ENCODE measurements around the gene FNBP1.
"Not testable (repeated sequence)": the region's sequence is repeated elsewhere in the genome, so short reads cannot be mapped to it uniquely, and the experiment has no call there.

FNBP1 gene

DNA sequence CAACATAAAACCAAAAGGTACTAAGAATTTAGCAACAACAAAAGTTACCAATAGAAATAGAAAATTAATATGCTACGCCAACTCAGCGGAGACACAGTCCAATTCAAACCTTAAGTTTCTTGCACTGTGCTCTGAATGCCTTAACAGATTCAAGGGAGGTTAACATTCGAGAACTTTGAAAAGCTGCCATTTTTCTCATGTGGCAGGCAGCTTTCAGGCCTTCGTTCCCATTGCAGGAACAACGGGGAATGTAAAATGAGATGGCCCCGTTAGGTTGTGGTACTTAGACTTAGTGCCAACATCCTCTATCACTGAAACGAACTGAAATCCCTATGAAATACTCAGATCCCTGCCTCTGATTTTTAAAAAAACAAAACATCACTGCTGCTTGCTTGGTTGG, 22.4 kb downstream of the FNBP1 start:
- DNase-seq, result no peak

DNA sequence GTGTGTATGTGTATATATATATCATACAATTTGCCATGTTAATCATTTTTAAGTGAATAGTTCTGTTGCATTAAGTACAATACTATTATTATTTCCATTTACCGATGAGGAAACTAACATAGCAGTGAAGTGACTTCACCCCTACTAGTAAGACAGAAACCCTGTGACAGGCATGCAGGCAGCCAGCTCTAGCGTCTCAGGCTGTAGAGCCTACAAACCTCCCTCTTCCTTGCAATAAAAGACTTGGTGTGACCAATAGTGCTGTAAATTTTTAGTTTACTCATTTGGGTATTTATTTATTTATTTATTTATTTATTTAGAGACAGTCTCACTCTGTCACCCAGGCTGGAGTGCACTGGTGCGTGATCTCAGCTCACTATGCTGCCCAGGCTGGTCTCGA, 24.7 kb downstream of the FNBP1 start:
- DNase-seq, result no peak

DNA sequence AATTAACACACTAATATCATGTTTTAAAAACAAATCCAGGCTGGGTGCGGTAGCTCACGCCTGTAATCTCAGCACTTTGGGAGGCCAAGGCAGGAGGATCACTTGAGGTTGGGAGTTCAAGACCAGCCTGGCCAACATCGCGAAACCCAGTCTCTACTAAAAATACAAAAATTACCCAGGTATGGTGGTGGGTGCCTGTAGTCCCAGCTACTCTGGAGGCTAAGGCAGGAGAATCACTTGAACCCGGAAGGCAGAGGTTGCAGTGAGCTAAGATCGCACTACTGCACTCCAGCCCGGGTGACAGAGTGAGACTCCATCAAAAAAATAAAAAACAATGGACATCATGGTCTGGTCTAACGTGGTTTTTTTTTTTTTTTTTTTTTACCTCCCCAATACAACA, 25.5 kb downstream of the FNBP1 start:
- not testable (repeated sequence) for DNase-seq

DNA sequence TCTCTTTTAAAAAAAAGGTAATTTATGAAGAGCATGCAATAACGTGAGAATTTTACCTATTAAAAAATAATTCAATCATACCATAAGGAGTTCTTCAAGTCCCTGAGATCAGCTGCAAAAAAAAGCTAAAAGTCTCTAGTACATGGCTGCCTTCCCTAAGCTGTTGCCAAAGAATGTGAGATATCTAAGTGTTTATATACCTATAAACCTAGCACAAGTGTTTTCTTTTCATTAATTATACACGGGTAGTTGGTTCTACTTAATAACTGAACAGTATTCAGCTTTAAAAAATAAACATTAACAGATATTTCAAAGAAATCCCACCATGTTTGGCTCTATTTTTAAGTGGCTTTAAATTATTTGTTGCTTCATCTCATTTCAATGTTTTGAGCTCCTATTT, 25.9 kb downstream of the FNBP1 start:
- DNase-seq, result no peak

DNA sequence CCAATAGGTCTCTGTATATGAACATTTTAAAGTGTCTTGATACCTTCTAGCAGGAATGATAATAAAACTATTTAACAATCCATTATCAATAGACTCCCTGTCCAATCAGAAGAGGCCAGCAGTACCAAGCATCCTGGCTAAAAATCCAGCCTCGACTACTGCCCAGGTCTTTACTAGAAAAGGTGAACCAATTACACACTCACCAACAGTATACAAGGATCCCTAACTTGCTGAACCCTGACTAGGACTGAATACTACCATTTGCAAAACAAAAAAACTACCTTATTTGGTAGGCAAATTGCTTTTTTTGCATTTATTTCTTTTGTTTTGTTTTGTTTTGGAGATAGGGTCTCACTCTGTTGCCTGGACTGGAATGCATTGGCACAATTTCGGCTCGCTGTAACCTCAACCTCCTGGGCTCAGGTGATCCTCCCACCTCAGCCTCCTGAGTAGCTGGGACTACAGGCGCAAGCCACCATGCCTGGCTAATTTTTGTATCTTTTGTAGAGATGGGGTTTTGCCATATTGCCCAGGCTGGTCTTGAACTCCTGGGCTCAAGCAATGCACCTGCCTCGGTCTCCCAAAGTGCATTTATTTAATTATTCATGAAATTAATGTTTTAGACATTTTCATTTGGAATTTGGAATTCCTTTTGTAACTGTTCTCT, 27.5 kb downstream of the FNBP1 start:
- no peak for DNase-seq

GRCh38 chr9:130013326-130013725, 29.7 kb downstream of the FNBP1 start:
- no peak for DNase-seq

- peak; percentile 51 for DNase-seq
These were observed 32.6 kb downstream of the FNBP1 start for GRCh38 chr9:130010151-130010988.

DNA sequence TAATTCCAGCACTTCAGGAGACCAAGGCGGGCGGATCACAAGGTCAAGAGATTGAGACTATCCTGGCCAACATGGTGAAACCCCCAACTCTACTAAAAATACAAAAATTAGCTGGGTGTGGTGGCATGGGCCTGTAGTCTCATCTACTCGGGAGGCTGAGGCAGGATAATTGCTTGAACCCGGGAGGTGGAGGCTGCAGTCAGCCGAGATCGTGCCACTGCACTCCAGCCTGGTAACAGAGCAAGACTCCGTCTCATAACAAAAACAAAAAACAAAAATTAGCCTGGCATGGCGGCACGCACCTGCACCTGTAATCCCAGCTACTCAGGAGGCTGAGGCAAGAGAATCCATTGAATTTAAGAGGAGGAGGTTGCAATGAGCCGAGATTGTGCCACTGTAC, 33.4 kb downstream of the FNBP1 start:
- not testable (repeated sequence) for DNase-seq

DNA sequence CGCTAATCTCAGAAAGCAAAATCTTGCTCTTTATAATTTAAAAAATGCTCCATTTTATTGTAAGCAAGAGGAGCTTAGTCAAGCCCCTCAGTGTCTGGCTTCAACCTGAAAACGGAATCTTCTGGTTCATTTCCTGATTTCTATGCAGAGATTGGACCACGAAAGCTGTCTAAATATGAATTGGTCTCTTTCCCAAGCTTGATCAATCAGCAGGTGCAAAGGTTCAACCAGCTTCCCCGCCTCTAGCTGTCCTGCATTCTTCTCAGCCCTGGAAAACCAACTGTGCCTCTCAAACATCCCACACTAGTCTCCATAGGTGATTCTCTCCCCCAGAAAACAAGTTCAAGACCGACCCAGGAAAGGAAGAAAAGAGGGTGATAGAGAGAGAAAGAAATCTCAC, 34.5 kb downstream of the FNBP1 start:
- DNase-seq, result no peak

- DNase-seq, result not testable (repeated sequence)
These were observed 36.0 kb downstream of the FNBP1 start for GRCh38 chr9:130006952-130007351.

GRCh38 chr9:130003943-130004552, 38.9 kb downstream of the FNBP1 start:
- DNase-seq, result no peak

- DNase-seq, result no peak
These were observed 40.7 kb downstream of the FNBP1 start for GRCh38 chr9:130002320-130002719.

DNA sequence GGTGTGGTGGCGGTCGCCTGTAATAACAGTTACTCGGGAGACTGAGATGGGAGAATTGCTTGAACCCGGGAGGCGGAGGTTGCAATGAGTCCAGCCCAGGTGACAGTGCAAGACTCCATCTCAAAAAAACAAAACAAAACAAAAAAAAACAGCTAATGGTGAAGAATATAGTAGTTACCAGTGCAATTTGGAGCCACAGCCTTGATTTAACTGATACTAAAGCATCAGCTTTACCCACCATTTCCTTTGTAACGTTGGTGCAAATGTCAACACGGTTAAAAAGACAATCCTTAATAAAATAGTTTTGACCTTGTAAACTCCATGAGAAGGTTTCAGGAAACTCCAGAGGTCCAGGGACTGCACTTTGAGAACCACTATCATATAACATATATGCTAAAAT, 41.8 kb downstream of the FNBP1 start:
- DNase-seq, result no peak

GRCh38 chr9:129999141-129999510, 43.9 kb downstream of the FNBP1 start:
- no peak for DNase-seq

DNA sequence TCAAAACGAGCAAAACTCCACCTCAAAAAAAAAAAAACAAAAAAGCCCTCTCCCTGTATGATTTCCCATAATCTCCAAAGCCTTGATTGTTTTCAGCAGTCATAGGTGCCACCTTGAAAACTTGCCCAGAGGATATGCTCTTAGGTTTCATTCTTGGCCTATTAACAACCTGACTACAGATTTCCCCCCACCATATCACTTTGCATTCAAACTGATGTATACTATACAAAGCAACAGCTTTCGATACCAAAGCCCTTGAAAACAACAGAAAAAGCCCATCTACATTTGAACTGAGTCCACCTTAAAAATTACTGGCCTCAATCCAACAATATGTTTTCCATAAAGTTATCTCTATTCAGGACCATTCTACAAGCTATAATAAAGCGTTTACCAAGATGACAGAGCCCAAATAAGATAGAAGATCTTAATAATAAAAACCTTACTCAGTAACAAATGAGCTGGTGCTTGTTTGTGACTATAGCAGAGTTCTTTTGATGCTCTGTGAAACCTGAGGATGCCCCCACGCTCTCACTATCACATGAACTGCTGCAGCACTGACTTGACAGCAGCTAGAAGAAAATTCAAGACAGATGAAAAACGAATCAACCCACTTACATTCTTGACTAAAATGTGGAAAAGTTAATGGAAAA, 44.4 kb downstream of the FNBP1 start:
- peak; percentile 61 for DNase-seq

DNA sequence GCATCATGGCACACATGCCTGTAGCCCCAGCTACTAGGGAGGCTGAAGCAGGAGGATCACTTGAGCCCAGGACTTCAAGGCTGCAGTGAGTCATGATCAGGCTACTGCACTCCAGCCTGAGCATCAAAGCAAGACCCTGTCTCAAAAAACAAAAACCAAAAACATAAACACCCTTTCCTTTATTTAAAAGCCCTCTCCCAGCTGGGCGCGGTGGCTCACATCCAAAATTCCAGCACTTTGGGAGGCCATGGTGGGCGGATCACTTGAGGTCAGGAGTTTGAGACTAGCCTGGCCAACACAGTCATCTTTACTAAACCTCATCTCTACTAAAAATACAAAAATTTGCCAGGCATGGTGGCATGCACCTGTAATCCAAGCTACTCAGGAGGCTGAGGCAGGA, 45.3 kb downstream of the FNBP1 start:
- DNase-seq, result not testable (repeated sequence)

DNA sequence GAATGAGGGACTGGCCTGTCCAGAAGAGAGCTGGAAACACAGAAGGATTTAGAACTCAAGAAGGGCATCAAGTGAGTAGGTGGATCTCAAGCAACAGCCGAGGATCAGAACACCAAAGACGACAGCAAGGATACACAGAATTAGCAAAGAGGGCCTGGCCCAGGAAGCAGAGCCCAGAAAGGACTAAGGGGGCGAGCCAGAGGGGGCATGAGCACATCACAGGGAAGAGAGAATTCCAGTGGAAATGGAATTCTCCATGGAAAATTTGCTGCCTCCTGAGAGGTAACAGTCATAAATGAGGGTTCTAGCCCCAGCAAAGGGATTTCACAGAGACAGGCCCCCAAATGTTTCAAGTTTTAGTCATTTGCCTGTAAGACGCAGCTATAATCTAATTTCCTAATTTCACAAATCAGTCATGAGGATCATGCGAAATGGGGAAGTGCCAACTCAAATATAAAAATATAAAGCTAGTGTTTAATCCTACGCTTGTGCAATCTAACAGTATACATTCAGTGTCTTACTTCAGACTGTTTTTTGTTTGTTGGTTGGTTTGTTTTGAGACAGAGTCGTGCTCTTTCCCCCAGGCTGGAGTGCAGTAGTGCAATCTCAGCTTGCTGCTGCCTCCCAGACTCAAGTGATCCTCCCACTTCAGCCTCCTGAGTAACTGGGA, 46.7 kb downstream of the FNBP1 start:
- DNase-seq, result no peak

DNA sequence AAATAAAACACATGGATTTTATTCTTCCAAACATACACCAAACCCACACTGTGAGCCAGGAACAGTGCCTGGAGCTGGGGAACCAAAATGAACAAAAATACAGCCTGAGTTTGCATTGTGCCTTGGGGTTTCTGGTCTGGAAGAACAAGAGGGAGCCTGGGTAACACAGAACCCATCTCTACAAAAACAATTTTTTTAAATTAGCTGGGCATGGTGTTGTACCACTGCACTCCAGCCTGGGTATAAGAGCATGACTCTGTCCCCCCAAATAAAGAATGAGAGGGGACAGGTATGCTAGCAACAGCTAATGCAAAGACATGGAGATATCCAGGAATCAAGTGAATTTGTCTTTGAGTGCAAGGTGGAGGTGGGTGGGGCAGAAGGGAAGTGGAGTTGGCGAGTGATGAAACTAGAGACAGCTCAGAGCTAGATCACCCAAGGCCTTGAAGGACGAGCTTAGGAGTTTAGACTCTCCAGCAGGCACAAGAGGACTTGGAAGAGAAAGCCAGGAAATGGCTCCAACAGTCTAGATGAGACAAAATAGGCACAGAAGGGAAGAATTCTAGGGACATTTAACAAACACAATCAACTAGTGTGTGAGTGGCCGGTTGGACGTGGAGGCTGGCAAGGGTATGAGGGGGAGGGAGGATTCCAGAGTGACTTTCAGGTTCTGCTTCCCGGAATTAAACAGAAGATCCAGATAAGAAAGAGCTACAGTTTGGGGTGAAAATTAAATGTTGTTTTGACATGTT, 47.4 kb downstream of the FNBP1 start:
- no peak for DNase-seq

GRCh38 chr9:129994882-129995281, 48.1 kb downstream of the FNBP1 start:
- DNase-seq, result no peak

- DNase-seq, result not testable (repeated sequence)
These were observed 51.9 kb downstream of the FNBP1 start for GRCh38 chr9:129991139-129991538.

GRCh38 chr9:129990269-129991010, 52.5 kb downstream of the FNBP1 start:
- no peak for DNase-seq
